GM23338 (cell line): ENCODE data around the gene CEP72. TPM values are rescaled to one million over a fixed set of nuclear protein-coding genes. Genes with fewer than 3 reads are reported as not detected.

Experiments used
- ATAC-seq: fragments of 200-7000 bp; cut with Tn5 transposase; 3 replicates; pipeline ENCODE4 v1.9.1; 2020
- DNase-seq: peaks from one replicate; pipeline ENCODE4 v3.0.0-alpha.2; 2015; ENCODE audit warnings: low spot score
- H2AFZ ChIP-seq: fragments of 200-600 bp; sonication (generic); 2 replicates; pipeline ENCODE4 v1.8.0; 2016; ENCODE audit warnings: antibody characterized with exemption, mild to moderate bottlenecking, moderate library complexity
- H3F3A ChIP-seq: fragments of 200-600 bp; sonication (generic); replicated peaks from 2 replicates; pipeline ENCODE4 v1.8.0; 2017; ENCODE audit warnings: antibody characterized with exemption, mixed run types, low read depth
- H3K27ac ChIP-seq: fragments of 200-600 bp; sonication (generic); 2 replicates; pipeline ENCODE4 v1.6.1; 2016; ENCODE audit warnings: low read depth
- H3K27me3 ChIP-seq: fragments of 200-600 bp; sonication (generic); 2 replicates; pipeline ENCODE4 v1.8.0; 2016; ENCODE audit warnings: mild to moderate bottlenecking, mixed run types, moderate library complexity; ENCODE audit not compliant: insufficient read depth
- H3K36me3 ChIP-seq: fragments of 200-600 bp; sonication (generic); 2 replicates; pipeline ENCODE4 v1.8.0; 2016; ENCODE audit warnings: mild to moderate bottlenecking; ENCODE audit not compliant: insufficient read depth
- H3K4me1 ChIP-seq: fragments of 200-600 bp; sonication (generic); 2 replicates; pipeline ENCODE4 v1.8.0; 2016; ENCODE audit warnings: mild to moderate bottlenecking, moderate library complexity; ENCODE audit not compliant: insufficient read depth
- H3K4me2 ChIP-seq: fragments of 200-600 bp; sonication (generic); 2 replicates; pipeline ENCODE4 v1.7.1; 2017; ENCODE audit warnings: mixed run types
- H3K4me3 ChIP-seq: fragments of 200-600 bp; sonication (generic); 2 replicates; pipeline ENCODE4 v1.6.1; 2016; ENCODE audit warnings: mixed run types
- H3K79me2 ChIP-seq: fragments of 200-600 bp; sonication (generic); replicated peaks from 2 replicates; pipeline ENCODE4 v1.8.0; 2017; ENCODE audit warnings: mild to moderate bottlenecking; ENCODE audit not compliant: insufficient read depth
- H3K9me2 ChIP-seq: fragments of 200-600 bp; sonication (generic); 2 replicates; pipeline ENCODE4 v1.8.0; 2017; ENCODE audit not compliant: insufficient read depth
- H4K20me1 ChIP-seq: fragments of 200-600 bp; sonication (generic); replicated peaks from 2 replicates; pipeline ENCODE4 v1.8.0; 2017; ENCODE audit warnings: mild to moderate bottlenecking; ENCODE audit not compliant: insufficient read depth
- H3K27ac Mint-ChIP-seq: 2 replicates; pipeline ENCODE4 v1.8.0; 2020; ENCODE audit warnings: inconsistent platforms, mild to moderate bottlenecking, moderate library complexity, mixed read lengths
- H3K27me3 Mint-ChIP-seq: 3 replicates; pipeline ENCODE4 v1.8.0; 2022; ENCODE audit warnings: low read depth, mild to moderate bottlenecking, moderate library complexity, mixed read lengths, inconsistent platforms; ENCODE audit not compliant: insufficient read depth, poor library complexity
- H3K36me3 Mint-ChIP-seq: 3 replicates; pipeline ENCODE4 v1.8.0; 2021; ENCODE audit warnings: low read depth, mild to moderate bottlenecking, inconsistent platforms, moderate library complexity, mixed read lengths
- H3K4me1 Mint-ChIP-seq: 3 replicates; pipeline ENCODE4 v1.8.0; 2020; ENCODE audit warnings: mild to moderate bottlenecking, inconsistent platforms, mixed read lengths
- H3K4me3 Mint-ChIP-seq: 3 replicates; pipeline ENCODE4 v1.8.0; 2021; ENCODE audit warnings: moderate library complexity, mild to moderate bottlenecking, inconsistent platforms, mixed read lengths
- H3K9me3 Mint-ChIP-seq: 3 replicates; pipeline ENCODE4 v1.8.0; 2020; ENCODE audit warnings: moderate library complexity, mild to moderate bottlenecking, inconsistent platforms, mixed read lengths
- CREB1 ChIP-seq: fragments of 250-450 bp; sonication (Bioruptor Pico); IDR thresholded peaks from 2 replicates; pipeline ENCODE4 v1.5.0; 2020; ENCODE audit warnings: low read depth, mild to moderate bottlenecking, moderate library complexity
- CTCF ChIP-seq, 2 experiments: fragments of 200-600 bp in 1 of 2; sonication (generic) in 1 of 2; conservative IDR thresholded peaks; 2 replicates each; pipeline versions ENCODE4 v1.5.1 to v1.6.1; 2016 to 2017; ENCODE audit warnings: antibody characterized with exemption in 2 of 2, low read depth in 2 of 2, mild to moderate bottlenecking in 2 of 2, moderate library complexity in 1 of 2
- ETS1 ChIP-seq: IDR thresholded peaks from 2 replicates; pipeline ENCODE4 v1.6.1; 2016; ENCODE audit warnings: antibody characterized with exemption
- EZH2 ChIP-seq: fragments of 200-600 bp; sonication (generic); IDR thresholded peaks from one replicate; pipeline ENCODE4 v1.8.0; 2017; ENCODE audit warnings: antibody characterized with exemption, mild to moderate bottlenecking, low read depth; ENCODE audit not compliant: unreplicated experiment
- EZH2phosphoT487 ChIP-seq: fragments of 200-600 bp; sonication (generic); IDR thresholded peaks from one replicate; pipeline ENCODE4 v1.8.1; 2018; ENCODE audit warnings: antibody characterized with exemption; ENCODE audit not compliant: unreplicated experiment
- JUNB ChIP-seq: IDR thresholded peaks from one replicate; pipeline ENCODE4 v1.6.1; 2016; ENCODE audit warnings: antibody characterized with exemption; ENCODE audit not compliant: unreplicated experiment
- NANOG ChIP-seq: IDR thresholded peaks from 2 replicates; pipeline ENCODE4 v1.6.1; 2016; ENCODE audit warnings: antibody characterized with exemption, borderline replicate concordance
- POLR2AphosphoS5 ChIP-seq: IDR thresholded peaks from 2 replicates; pipeline ENCODE4 v1.6.1; 2016; ENCODE audit warnings: antibody characterized with exemption, low read depth
- REST ChIP-seq: IDR thresholded peaks from one replicate; pipeline ENCODE4 v1.6.1; 2018; ENCODE audit warnings: antibody characterized with exemption; ENCODE audit not compliant: unreplicated experiment
- STAT1 ChIP-seq: IDR thresholded peaks from one replicate; pipeline ENCODE4 v1.6.1; 2016; ENCODE audit warnings: antibody characterized with exemption; ENCODE audit not compliant: unreplicated experiment
- ZNF114 ChIP-seq: fragments of 250-450 bp; sonication (Bioruptor Pico); IDR thresholded peaks from 2 replicates; pipeline ENCODE4 v1.5.0; 2020; ENCODE audit warnings: mild to moderate bottlenecking, moderate library complexity
- ZNF331 ChIP-seq: fragments of 250-450 bp; sonication (Bioruptor Pico); IDR thresholded peaks from 2 replicates; pipeline ENCODE4 v1.5.0; 2020; ENCODE audit warnings: low read depth, mild to moderate bottlenecking, moderate library complexity
- ZNF462 ChIP-seq: fragments of 250-450 bp; sonication (Bioruptor Pico); IDR thresholded peaks from 2 replicates; pipeline ENCODE4 v1.5.0; 2020; ENCODE audit warnings: mild to moderate bottlenecking, moderate library complexity
- polyA plus RNA-seq: library from polyadenylated mRNA; unstranded; fragments of >200 nt; fragmentation: Nextera tagmentation; extraction: Ambion mirVana; gene quantifications from 2 replicates; pipeline ENCODE4 v1.2.1, GENCODE V29; 2016
- total RNA-seq: library from RNA; depleted of rRNA; stranded (reverse); fragments of >200 nt; shearing (Covaris generic); gene quantifications from 2 replicates; pipeline ENCODE4 v1.2.3, GENCODE V29; 2014

The CEP72 gene
- total and polyA plus RNA-seq, 2 experiments from 2014 or later: 15.5 to 27.1 TPM

GRCh38 chr5:683551-684481, 71.7 kb downstream of the CEP72 start:
- peaks cover 8% of the 10 kb centered on the region for H3K27me3 Mint-ChIP-seq
- no peak for TF ChIP-seq ZNF462
- TF ChIP-seq ETS1: no peak
- no peak for TF ChIP-seq JUNB
- TF ChIP-seq STAT1: no peak
- TF ChIP-seq REST: no peak
- no peak for TF ChIP-seq EZH2phosphoT487
- no peak for TF ChIP-seq CREB1 (CRISPR knock-in tag)
- TF ChIP-seq ZNF331 (CRISPR knock-in tag): no peak
- TF ChIP-seq NANOG: no peak
- no peak for TF ChIP-seq EZH2
- TF ChIP-seq CTCF (conservative IDR thresholded peaks at IDR 0.05; ENCODE audit: low read depth in 2 of 2): no peak
- TF ChIP-seq ZNF114: no peak
- TF ChIP-seq POLR2AphosphoS5: no peak
- no peaks in the 10 kb centered on the region for H3K27me3 ChIP-seq
- H3K9me2 ChIP-seq: no peaks in the 10 kb centered on the region
- H3K4me1 Mint-ChIP-seq: no peaks in the 10 kb centered on the region
- no peak overlapping the region for H3K4me2 ChIP-seq
- no peaks in the 10 kb centered on the region for H3F3A ChIP-seq
- no peak overlapping the region for H3K4me3 Mint-ChIP-seq
- H3K9me3 Mint-ChIP-seq: no peaks in the 10 kb centered on the region
- H3K36me3 Mint-ChIP-seq: no peaks in the 10 kb centered on the region
- H2AFZ ChIP-seq: no peak overlapping the region
- H3K79me2 ChIP-seq: no peaks in the 10 kb centered on the region
- no peak overlapping the region for H3K27ac ChIP-seq
- ATAC-seq (no peak; the same call in 2 of the 3 replicates), DNase-seq (no peak)
- H3K27ac Mint-ChIP-seq: no peak overlapping the region
- H4K20me1 ChIP-seq: no peaks in the 10 kb centered on the region
- no peak overlapping the region for H3K4me3 ChIP-seq
- H3K4me1 ChIP-seq: no peaks in the 10 kb centered on the region
- H3K36me3 ChIP-seq: no peaks in the 10 kb centered on the region
